Transverse colon (tissue), 4 donors: Measurements from ENCODE around the gene TOR1AIP1. TPM values are rescaled to one million over a fixed set of nuclear protein-coding genes. Genes with fewer than 3 reads are reported as not detected.

Experiments
- DNase-seq: peaks from one replicate; pipeline ENCODE4 v3.0.0-alpha.2; 2019
- H3K27ac ChIP-seq, 4 donors: fragments of 200-600 bp; sonication (generic); 2 replicates each; pipeline ENCODE4 v1.5.1; 2016 to 2018; ENCODE audit warnings: inconsistent platforms in 4 of 4
- H3K27me3 ChIP-seq: fragments of 200-600 bp; sonication (generic); 2 replicates; pipeline ENCODE4 v1.5.1; 2017; ENCODE audit warnings: inconsistent platforms
- H3K36me3 ChIP-seq, 4 donors: fragments of 200-600 bp; sonication (generic); 2 replicates each; pipeline ENCODE4 v1.5.1; 2017 to 2019; ENCODE audit warnings: inconsistent platforms in 4 of 4
- H3K4me1 ChIP-seq, 4 donors: fragments of 200-600 bp; sonication (generic); 2 replicates each; pipeline ENCODE4 v1.5.1; 2017 to 2020; ENCODE audit warnings: inconsistent platforms in 4 of 4
- H3K4me3 ChIP-seq, 4 donors: fragments of 200-600 bp; sonication (generic); 1 replicate in 1 of 4; 2 replicates in 3 of 4; pipeline versions ENCODE4 v1.5.1 to v1.6.1; 2017 to 2019; ENCODE audit warnings: inconsistent platforms in 4 of 4
- H3K9me3 ChIP-seq, 2 donors: fragments of 200-600 bp; sonication (generic); 2 replicates each; pipeline ENCODE4 v1.5.1; 2017 to 2019; ENCODE audit warnings: inconsistent platforms in 2 of 2
- CTCF ChIP-seq, 5 experiments: fragments of 200-600 bp in 3 of 5; fragments of 450-650 bp in 2 of 5; sonication (generic) in 3 of 5; IDR thresholded peaks; 1 replicate in 2 of 5; 2 replicates in 3 of 5; pipeline ENCODE4 v1.5.1; 2016 to 2017; ENCODE audit warnings: antibody characterized with exemption in 5 of 5, inconsistent platforms in 3 of 5, mild to moderate bottlenecking in 2 of 5, moderate library complexity in 1 of 5
- EP300 ChIP-seq: sonication (generic); formaldehyde crosslinking; IDR thresholded peaks from one replicate; pipeline ENCODE4 v1.6.1; 2017; ENCODE audit warnings: antibody characterized with exemption, low read depth
- POLR2A ChIP-seq: fragments of 450-650 bp; IDR thresholded peaks from one replicate; pipeline ENCODE4 v1.6.1; 2016; ENCODE audit warnings: antibody characterized with exemption, mild to moderate bottlenecking, moderate library complexity
- POLR2AphosphoS5 ChIP-seq, 3 donors: sonication (generic); formaldehyde crosslinking; IDR thresholded peaks; one replicate each; pipeline ENCODE4 v1.6.1; 2016; ENCODE audit warnings: antibody characterized with exemption in 3 of 3
- WGBS, 2 donors: methylation state at CpG; one replicate each; pipeline ENCODE4 v1.1.5; 2018; ENCODE audit warnings: low coverage in 1 of 2; 5-methylcytosine and 5-hydroxymethylcytosine counted together
- in situ Hi-C, 4 donors: fragments of 200-750 bp; cut with MboI; loops; one replicate each; pipeline versions ENCODE4 v1.15.0 to v1.15.1; 2017; ENCODE audit warnings: low sequenced_read_pairs in 3 of 4, low pct_ligation_motif_present in 1 of 4, low pct_unique_long_range_greater_than_20kb in 1 of 4
- intact Hi-C: fragments of 100-400 bp; cut with DNase I; formaldehyde crosslinking; loops from one replicate; pipeline ENCODE4 v1.15.1; 2023; ENCODE audit warnings: low total_unique reads
- total RNA-seq, 4 donors: library from RNA; depleted of rRNA; stranded (reverse); fragments of >200 nt; gene quantifications; one replicate each; pipeline ENCODE4 v1.1.0, GENCODE V29; 2016

The TOR1AIP1 gene
- total RNA-seq, 4 donors from 2014 or later: 34.8 to 44.6 (median 41.2) TPM

GRCh38 chr1:179910934-179911333, 28.8 kb downstream of the TOR1AIP1 start:
- 71 to 73% methylated on average over 1 of the region's 1 CpG for WGBS, 2 donors
- TF ChIP-seq CTCF (IDR thresholded peaks at IDR 0.05) (no peak), EP300 (no peak), POLR2A (no peak), POLR2AphosphoS5 (IDR thresholded peaks at IDR 0.05) (no peak)
- H3K27ac ChIP-seq: no peak overlapping the region
- H3K36me3 ChIP-seq: peaks cover 0 to 68% (median 31%) of the 10 kb centered on the region in 4 donors
- intact Hi-C loops (no loop called here), in situ Hi-C loops (no loop called here)
- H3K4me1 ChIP-seq: no peaks in the 10 kb centered on the region
- H3K9me3 ChIP-seq: no peaks in the 10 kb centered on the region
- no peak for DNase-seq
- H3K27me3 ChIP-seq: no peaks in the 10 kb centered on the region
- H3K4me3 ChIP-seq: no peak overlapping the region

GRCh38 chr1:179911812-179912211, 29.7 kb downstream of the TOR1AIP1 start:
- in situ Hi-C loops: no loop called here
- Histone ChIP-seq H3K9me3 (no peaks in the 10 kb centered on the region), H3K36me3 (peaks cover 0 to 65% (median 32%) of the 10 kb centered on the region in 4 donors), H3K27me3 (no peaks in the 10 kb centered on the region), H3K4me1 (no peaks in the 10 kb centered on the region), H3K27ac (no peak overlapping the region), H3K4me3 (no peak overlapping the region)
- no peak for TF ChIP-seq POLR2A
- no peak for TF ChIP-seq CTCF (IDR thresholded peaks at IDR 0.05)
- no peak for TF ChIP-seq POLR2AphosphoS5 (IDR thresholded peaks at IDR 0.05)
- no peak for TF ChIP-seq EP300
- WGBS, 2 donors: 95% methylated on average over 3 of the region's 3 CpGs; no CpG with 5 or more reads in 1 of the 2 donors
- no peak for DNase-seq
- intact Hi-C loops: no loop called here

GRCh38 chr1:179917601-179918429, 35.7 kb downstream of the TOR1AIP1 start:
- WGBS, 2 donors: 72 to 76% methylated on average over 6 to 10 of the region's 10 CpGs
- peaks cover 0 to 70% (median 26%) of the 10 kb centered on the region in 4 donors for H3K36me3 ChIP-seq
- no peak overlapping the region for H3K27ac ChIP-seq
- no peaks in the 10 kb centered on the region for H3K9me3 ChIP-seq
- TF ChIP-seq EP300 (no peak), CTCF (IDR thresholded peaks at IDR 0.05) (no peak), POLR2AphosphoS5 (IDR thresholded peaks at IDR 0.05) (no peak), POLR2A (no peak)
- intact Hi-C loops (no loop called here), in situ Hi-C loops (no loop called here)
- H3K4me3 ChIP-seq: no peak overlapping the region
- H3K4me1 ChIP-seq: no peaks in the 10 kb centered on the region
- no peaks in the 10 kb centered on the region for H3K27me3 ChIP-seq
- DNase-seq: no peak

- no peak overlapping the region for H3K27ac ChIP-seq
- H3K4me3 ChIP-seq: no peak overlapping the region
- H3K4me1 ChIP-seq: no peaks in the 10 kb centered on the region
- in situ Hi-C loops (no loop called here), intact Hi-C loops (no loop called here)
- 88 to 100% methylated on average over 1 of the region's 1 CpG for WGBS, 2 donors
- TF ChIP-seq EP300 (no peak), POLR2A (no peak), CTCF (IDR thresholded peaks at IDR 0.05) (no peak), POLR2AphosphoS5 (IDR thresholded peaks at IDR 0.05) (no peak)
- H3K27me3 ChIP-seq: no peaks in the 10 kb centered on the region
- peaks cover 0 to 38% (median 8%) of the 10 kb centered on the region in 4 donors for H3K36me3 ChIP-seq
- no peaks in the 10 kb centered on the region for H3K9me3 ChIP-seq
- no peak for DNase-seq
Observed at GRCh38 chr1:179921472-179921871, 39.4 kb downstream of the TOR1AIP1 start.
